Right lobe of liver (tissue), 4 donors: ENCODE measurements around the gene CDH4.

Source experiments
- CTCF ChIP-seq, 4 donors: fragments of 200-600 bp in 3 of 4; fragments of 450-650 bp in 1 of 4; IDR thresholded peaks; one replicate each; pipeline versions ENCODE4 v1.5.1 to v1.8.0; 2016 to 2022; ENCODE audit warnings: antibody characterized with exemption in 4 of 4, mild to moderate bottlenecking in 2 of 4
- POLR2A ChIP-seq: fragments of 450-650 bp; IDR thresholded peaks from one replicate; pipeline ENCODE4 v1.6.1; 2017; ENCODE audit warnings: antibody characterized with exemption, mild to moderate bottlenecking
- donor health status: DM: no; HTN: no; CAD: no.
- donor health status: DM: no; HTN: no; CAD: no.
- donor health status: DM: no; HTN: yes; CAD: no.

- TF ChIP-seq CTCF (IDR thresholded peaks at IDR 0.05) = no peak
- no peak for TF ChIP-seq POLR2A
Observed at GRCh38 chr20:61926796-61927192, 674.7 kb downstream of the CDH4 start.
